ENCODE data around the gene GDPD5.

The GDPD5 gene

DNA sequence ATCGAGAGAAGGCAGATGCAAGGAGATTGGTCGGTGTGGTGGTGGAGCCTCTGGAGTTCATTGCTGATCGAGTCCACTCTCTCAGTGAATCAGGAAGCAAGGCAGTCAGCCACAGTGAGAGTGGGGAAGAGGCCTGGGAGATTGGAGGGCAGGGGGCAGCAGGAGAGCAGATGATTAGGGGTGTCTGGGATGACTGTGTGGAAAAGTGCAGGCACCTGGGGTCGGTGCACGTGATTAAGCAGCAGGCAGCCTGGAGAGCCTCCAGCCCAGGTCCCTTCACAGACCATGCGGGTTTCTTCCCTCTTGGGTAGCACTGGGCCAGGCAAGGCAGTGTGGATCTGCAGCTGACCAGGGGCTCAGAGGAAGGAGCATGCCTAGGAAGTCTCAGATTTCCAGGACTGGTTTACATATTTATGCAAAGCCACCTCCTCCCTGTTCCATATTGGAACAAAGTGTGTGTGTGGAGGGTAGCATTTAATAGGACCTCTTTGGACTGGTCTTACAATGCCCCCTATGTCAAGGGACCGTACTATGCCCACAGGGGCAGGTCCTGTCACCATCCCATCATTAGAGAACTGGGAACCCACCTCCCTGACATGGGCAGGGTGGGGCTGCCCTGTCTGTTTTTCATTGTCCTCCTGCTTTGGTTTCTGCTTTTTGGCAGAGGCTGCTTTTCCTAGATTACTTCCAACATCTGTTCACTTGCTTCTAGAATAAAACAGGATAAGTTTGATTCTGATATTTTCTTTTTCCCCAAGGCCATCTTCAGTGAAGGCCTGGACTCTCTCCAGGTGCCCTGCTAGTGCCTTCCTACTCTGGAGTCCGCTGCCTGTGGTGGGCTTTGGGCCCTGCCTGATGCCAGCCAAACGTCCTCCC lies 14.0 kb upstream of the GDPD5 start:
- Histone ChIP-seq H3K4me1 (ENCODE audit: insufficient read depth, low read length) (no peaks in the 10 kb centered on the region), H3K4me3 (ENCODE audit: low read length) (no peak overlapping the region), H3K27me3 (ENCODE audit: insufficient read depth, low read length) (no peaks in the 10 kb centered on the region), H3K36me3 (ENCODE audit: insufficient read depth, low read depth, low read length) (no peaks in the 10 kb centered on the region), H3K27ac (ENCODE audit: low read length) (no peak overlapping the region), H3K9ac (ENCODE audit: low read depth, low read length) (no peak overlapping the region), H3K9me3 (ENCODE audit: insufficient read depth, low read depth, low read length) (no peaks in the 10 kb centered on the region)

DNA sequence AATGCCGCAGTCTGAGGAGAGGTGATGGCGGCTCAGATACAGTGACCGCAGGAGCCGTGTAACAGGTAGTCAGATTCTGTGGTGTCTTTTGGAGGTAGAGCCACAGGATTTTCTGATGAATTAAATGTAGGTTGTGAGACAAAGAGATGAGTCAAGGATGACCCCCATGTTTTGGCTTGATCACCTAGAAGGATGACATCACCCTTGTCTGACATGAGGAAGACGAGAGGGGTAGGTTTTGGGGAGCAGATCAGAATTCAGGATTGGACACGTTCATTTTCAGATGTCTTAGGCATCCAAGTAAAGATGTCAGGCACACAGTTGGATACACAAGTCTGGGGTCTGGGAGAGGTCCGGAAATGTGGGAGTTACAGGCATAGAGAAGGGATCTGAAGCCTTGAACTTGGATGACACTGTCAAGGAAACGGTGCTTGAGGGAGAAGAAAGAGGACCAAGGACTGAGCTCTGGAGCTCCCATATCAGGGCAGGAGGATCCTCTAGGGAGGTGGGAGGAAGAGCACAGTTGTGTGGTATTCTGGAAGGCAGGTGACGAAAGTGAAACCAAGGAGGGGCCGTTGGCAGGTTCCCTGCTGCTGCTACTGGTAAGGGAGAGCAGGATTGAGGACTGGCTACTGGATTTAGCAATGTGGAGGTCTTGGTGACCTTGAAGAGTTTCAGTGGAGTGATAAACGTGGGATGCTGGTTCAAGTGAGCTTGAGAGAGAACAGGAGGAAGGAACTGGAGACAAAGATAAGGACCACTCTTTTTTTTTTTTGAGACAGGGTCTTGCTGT lies 12.6 kb upstream of the GDPD5 start:
- Histone ChIP-seq H3K4me1 (ENCODE audit: insufficient read depth, low read length) (no peaks in the 10 kb centered on the region), H3K4me3 (ENCODE audit: low read length) (no peak overlapping the region), H3K9ac (ENCODE audit: low read depth, low read length) (no peak overlapping the region), H3K27ac (ENCODE audit: low read length) (no peak overlapping the region), H3K27me3 (ENCODE audit: insufficient read depth, low read length) (no peaks in the 10 kb centered on the region), H3K9me3 (ENCODE audit: insufficient read depth, low read depth, low read length) (no peaks in the 10 kb centered on the region), H3K36me3 (ENCODE audit: insufficient read depth, low read depth, low read length) (no peaks in the 10 kb centered on the region)

DNA sequence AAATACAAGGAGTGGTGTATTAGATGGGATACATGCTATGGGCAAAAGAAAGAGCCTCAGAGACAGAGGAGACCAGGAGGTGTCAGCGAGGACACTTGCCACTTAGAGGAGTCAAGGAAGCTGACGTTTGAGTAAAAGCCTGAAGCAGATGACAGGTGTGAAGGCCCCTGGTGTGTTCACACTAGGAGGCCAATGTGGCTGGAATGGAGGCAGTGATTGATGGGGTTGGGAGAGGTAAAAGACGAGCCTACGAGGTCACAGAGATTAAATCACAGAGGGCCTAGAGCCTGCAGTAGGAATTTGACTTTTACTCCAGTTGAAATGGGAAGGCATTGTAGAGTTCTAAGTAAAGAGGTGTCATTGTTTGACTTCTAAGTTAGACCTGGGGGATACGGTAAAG lies 12.0 kb upstream of the GDPD5 start:
- Histone ChIP-seq H3K27ac (ENCODE audit: low read length) (no peak overlapping the region), H3K27me3 (ENCODE audit: insufficient read depth, low read length) (no peaks in the 10 kb centered on the region), H3K4me1 (ENCODE audit: insufficient read depth, low read length) (no peaks in the 10 kb centered on the region), H3K4me3 (ENCODE audit: low read length) (no peak overlapping the region), H3K36me3 (ENCODE audit: insufficient read depth, low read depth, low read length) (no peaks in the 10 kb centered on the region), H3K9me3 (ENCODE audit: insufficient read depth, low read depth, low read length) (no peaks in the 10 kb centered on the region), H3K9ac (ENCODE audit: low read depth, low read length) (no peak overlapping the region)

DNA sequence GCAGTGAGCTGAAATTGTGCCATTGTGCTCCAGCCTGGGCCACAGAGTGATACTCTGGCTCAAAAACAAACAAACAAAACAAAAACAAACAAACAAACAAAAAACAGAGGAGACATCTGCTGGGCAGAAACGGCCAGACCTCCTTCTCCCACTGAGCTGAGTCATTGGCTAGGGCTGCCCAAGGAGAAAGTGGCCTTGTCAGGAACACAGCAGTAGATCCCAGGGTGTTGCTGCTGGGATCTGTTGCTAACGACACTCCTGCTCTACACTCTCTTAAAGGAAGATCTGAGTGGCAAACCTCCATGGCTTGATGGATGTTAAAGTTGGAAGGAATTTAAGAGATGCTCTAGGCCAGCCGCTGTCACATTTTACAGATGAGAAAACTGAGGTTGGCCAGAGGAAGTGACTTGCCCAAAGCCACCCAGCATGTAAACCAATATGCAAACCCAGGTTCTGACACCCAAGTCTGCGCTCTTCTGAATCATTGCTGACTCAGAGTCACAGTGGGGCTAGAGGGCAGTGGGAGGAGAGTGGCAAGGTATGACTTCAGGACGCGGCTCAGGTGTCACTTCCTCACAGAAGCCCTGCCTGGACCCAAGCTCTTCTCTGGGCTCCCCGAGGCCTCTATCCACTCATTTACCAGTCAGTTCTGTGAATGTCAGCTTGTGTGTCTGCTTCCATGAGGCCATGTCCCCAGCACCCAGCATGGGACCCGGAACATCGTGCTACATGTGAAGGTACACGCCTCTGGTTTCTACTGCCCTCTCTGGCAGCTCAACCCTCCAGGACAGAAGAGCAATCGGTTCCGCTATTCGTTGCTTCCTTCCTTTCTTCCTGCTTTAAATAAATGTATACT lies 11.3 kb upstream of the GDPD5 start:
- H3K4me3 ChIP-seq (ENCODE audit: low read length): no peak overlapping the region
- no peak overlapping the region for H3K9ac ChIP-seq (ENCODE audit: low read depth, low read length)
- H3K27ac ChIP-seq (ENCODE audit: low read length): no peak overlapping the region
- peaks cover 2% of the 10 kb centered on the region; the same call in 1 of the 2 replicates for H3K4me1 ChIP-seq (ENCODE audit: insufficient read depth, low read length)
- H3K36me3 ChIP-seq (ENCODE audit: insufficient read depth, low read depth, low read length): no peaks in the 10 kb centered on the region
- H3K9me3 ChIP-seq (ENCODE audit: insufficient read depth, low read depth, low read length): no peaks in the 10 kb centered on the region
- H3K27me3 ChIP-seq (ENCODE audit: insufficient read depth, low read length): no peaks in the 10 kb centered on the region

DNA sequence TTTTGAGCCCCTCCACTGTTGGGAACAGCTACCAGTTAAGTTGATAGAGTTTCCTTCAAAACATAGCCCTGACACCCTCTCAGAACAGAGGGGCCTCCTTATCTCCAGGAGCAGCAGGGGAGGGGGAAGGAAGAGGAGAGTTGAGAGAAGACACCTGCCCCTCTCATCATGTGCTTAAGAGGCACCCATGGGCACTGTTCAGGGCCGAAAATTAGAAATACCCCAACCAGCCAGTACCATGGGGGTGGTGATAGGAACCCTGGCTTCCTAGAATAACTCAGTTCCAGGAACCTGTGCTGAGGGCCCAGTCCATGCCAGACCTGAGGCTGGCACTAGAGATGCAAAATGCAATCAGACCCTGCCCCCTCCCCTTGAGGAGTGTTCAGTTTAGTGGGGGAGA lies 9.3 kb upstream of the GDPD5 start:
- Histone ChIP-seq H3K36me3 (ENCODE audit: insufficient read depth, low read depth, low read length) (no peaks in the 10 kb centered on the region), H3K4me3 (ENCODE audit: low read length) (no peak overlapping the region), H3K9ac (ENCODE audit: low read depth, low read length) (no peak overlapping the region), H3K4me1 (ENCODE audit: insufficient read depth, low read length) (peaks cover 4% of the 10 kb centered on the region; the same call in 1 of the 2 replicates), H3K27ac (ENCODE audit: low read length) (no peak overlapping the region), H3K27me3 (ENCODE audit: insufficient read depth, low read length) (no peaks in the 10 kb centered on the region), H3K9me3 (ENCODE audit: insufficient read depth, low read depth, low read length) (no peaks in the 10 kb centered on the region)

DNA sequence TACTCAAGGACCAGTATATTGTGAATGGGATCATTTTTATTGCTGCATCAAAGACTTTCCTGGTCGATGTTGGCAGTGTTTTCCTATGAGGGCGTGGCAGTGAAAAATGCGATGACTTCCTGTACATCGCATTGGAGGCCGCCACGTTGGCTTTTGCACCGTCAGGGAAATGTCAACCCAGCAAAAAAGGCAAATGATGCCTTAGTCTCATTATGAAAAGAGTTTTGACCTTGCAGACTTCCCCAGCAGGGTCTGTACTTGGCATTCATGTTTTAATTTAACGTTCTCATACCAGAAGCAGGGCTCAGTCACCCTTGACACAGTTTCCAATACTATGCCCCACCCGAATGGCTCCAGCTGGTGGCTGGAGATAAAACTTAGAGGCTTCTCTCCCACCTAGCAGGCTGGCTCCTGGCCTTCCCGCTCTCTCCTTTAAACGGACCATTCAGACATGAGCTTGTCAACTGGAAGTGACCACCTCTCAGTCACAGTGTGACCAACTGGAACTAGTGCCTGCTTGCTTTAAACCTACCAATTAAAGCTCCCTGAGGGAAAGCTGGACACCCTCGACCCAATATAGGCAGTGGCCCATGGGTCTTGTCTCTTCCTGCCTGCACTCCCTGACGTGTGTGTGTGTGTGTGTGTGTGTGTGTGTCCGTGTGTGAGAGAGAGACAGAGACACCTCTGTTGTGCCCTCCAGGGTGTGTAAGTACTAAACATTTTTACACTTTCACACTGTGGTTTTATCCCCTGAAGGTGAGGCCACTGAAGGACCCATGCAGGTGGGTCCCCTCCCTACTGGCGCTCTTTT lies 8.7 kb upstream of the GDPD5 start:
- H3K4me3 ChIP-seq (ENCODE audit: low read length): no peak overlapping the region

DNA sequence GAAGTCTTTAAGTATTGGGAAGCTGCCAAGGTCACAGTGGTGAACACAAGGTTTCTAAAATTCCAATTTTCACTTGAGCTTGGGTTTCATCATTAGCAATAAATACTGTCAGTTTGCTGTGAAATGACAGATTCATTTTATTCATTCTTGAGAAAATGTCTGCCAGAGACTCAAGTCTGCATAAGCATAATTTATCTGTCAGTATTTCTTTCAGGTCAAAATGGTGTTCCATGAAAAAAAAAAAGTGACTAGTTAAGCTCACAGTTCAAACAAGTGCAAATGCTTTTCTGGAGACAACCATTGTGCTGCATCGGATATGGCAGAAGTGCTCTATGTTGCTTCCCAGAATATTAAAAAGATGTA lies 8.1 kb upstream of the GDPD5 start:
- H3K9ac ChIP-seq (ENCODE audit: low read depth, low read length): no peak overlapping the region
- no peaks in the 10 kb centered on the region for H3K27me3 ChIP-seq (ENCODE audit: insufficient read depth, low read length)
- no peaks in the 10 kb centered on the region for H3K9me3 ChIP-seq (ENCODE audit: insufficient read depth, low read depth, low read length)
- no peaks in the 10 kb centered on the region for H3K36me3 ChIP-seq (ENCODE audit: insufficient read depth, low read depth, low read length)
- no peak overlapping the region for H3K4me3 ChIP-seq (ENCODE audit: low read length)
- peaks cover 4% of the 10 kb centered on the region; the same call in 1 of the 2 replicates for H3K4me1 ChIP-seq (ENCODE audit: insufficient read depth, low read length)
- H3K27ac ChIP-seq (ENCODE audit: low read length): no peak overlapping the region

More for the DNA sequence above, 8.7 kb upstream of the GDPD5 start:
- peaks cover 4% of the 10 kb centered on the region; the same call in 1 of the 2 replicates for H3K4me1 ChIP-seq (ENCODE audit: insufficient read depth, low read length)
- no peak overlapping the region for H3K9ac ChIP-seq (ENCODE audit: low read depth, low read length)
- H3K27ac ChIP-seq (ENCODE audit: low read length): no peak overlapping the region
- H3K36me3 ChIP-seq (ENCODE audit: insufficient read depth, low read depth, low read length): no peaks in the 10 kb centered on the region
- H3K27me3 ChIP-seq (ENCODE audit: insufficient read depth, low read length): no peaks in the 10 kb centered on the region
- H3K9me3 ChIP-seq (ENCODE audit: insufficient read depth, low read depth, low read length): no peaks in the 10 kb centered on the region

DNA sequence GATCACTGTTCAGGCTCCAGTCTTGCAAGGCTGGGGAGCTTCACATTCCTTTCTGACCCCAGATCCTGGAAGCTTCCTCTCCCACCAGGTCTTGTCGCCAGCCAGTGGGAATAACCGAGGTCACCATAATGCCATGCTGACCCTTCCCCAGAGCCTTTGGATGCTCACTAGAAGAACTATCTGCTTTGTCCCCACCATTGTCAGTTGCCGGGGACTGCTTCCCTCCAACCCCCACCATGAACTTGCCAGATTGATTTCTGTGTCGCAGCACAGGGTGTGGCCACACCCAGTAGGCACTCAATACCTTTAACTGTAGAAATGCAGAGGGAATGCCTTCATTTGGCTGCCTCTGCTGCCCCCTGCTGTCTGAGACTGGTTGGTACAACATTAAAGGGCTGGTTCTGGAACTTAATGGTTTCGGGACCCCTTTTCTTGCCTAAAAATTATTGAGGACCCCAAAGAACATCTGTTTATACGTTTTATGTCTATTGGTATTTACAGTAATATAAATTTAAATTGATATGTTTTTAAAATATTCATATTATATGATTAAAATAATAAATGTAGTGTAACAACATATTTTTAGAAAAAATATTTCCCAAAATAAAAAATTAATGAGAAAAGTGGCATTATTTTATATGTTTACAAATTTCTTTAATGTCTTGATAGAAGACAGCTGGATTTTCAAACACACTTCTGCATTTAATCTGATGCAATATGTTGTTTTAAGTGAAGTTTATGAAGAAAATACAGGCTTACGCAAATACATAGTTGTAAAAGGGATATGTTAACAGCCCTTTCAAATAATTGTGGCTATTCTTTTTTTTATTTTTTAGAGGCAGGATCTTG lies 6.7 kb upstream of the GDPD5 start:
- no peak overlapping the region for H3K27ac ChIP-seq (ENCODE audit: low read length)
- H3K9ac ChIP-seq (ENCODE audit: low read depth, low read length): no peak overlapping the region
- H3K9me3 ChIP-seq (ENCODE audit: insufficient read depth, low read depth, low read length): no peaks in the 10 kb centered on the region
- H3K4me3 ChIP-seq (ENCODE audit: low read length): peak overlapping the region; percentile 57
- no peaks in the 10 kb centered on the region for H3K36me3 ChIP-seq (ENCODE audit: insufficient read depth, low read depth, low read length)
- H3K4me1 ChIP-seq (ENCODE audit: insufficient read depth, low read length): peaks cover 4% of the 10 kb centered on the region; the same call in 1 of the 2 replicates
- no peaks in the 10 kb centered on the region for H3K27me3 ChIP-seq (ENCODE audit: insufficient read depth, low read length)

DNA sequence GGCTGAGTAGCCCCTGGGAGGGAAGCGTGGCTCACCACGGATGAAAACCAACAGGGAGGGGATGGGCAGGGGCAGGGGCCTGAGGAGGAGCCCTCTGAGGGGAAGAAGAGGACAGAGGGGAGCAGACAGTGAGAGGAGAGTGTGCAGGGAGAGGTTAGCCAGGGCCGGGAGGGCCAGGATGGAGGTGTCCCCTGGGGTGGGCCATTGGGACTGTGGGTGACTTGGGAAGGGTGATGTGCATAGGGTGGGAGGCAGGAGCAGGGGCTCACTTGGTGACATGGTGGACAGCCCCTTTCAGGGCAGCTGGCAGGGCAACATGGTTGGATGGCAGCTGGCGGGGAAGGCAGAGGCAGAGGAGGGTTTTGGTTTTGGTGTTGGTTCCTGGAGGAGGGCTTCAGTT lies 5.6 kb upstream of the GDPD5 start:
- H3K9ac ChIP-seq (ENCODE audit: low read depth, low read length): no peak overlapping the region
- H3K4me3 ChIP-seq (ENCODE audit: low read length): no peak overlapping the region
- H3K4me1 ChIP-seq (ENCODE audit: insufficient read depth, low read length): peaks cover 4% of the 10 kb centered on the region; the same call in 1 of the 2 replicates
- H3K9me3 ChIP-seq (ENCODE audit: insufficient read depth, low read depth, low read length): no peaks in the 10 kb centered on the region
- peaks cover 9% of the 10 kb centered on the region; the same call in 1 of the 2 replicates for H3K27me3 ChIP-seq (ENCODE audit: insufficient read depth, low read length)
- no peak overlapping the region for H3K27ac ChIP-seq (ENCODE audit: low read length)
- H3K36me3 ChIP-seq (ENCODE audit: insufficient read depth, low read depth, low read length): no peaks in the 10 kb centered on the region

DNA sequence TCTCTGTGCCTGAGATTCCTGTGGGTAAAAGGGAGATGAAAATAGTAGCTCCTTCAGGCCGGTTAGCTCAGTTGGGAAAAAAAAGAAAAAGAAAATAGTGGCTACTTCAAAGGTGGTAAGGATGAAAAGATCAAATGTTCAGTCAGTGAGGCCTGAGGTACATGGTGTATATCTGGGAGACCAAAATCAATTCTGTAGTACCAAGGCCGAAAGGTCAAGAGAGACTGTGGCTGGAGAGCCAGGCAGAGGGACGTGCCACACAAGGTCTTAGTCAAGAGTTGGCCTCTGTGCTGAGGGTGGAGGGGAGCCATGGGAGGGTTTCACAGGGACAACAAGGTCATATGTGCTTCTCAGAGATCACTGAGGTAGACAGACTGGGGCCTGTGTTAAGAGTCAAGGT lies 4.8 kb upstream of the GDPD5 start:
- no peaks in the 10 kb centered on the region for H3K36me3 ChIP-seq (ENCODE audit: insufficient read depth, low read depth, low read length)
- peaks cover 9% of the 10 kb centered on the region; the same call in 1 of the 2 replicates for H3K27me3 ChIP-seq (ENCODE audit: insufficient read depth, low read length)
- H3K9ac ChIP-seq (ENCODE audit: low read depth, low read length): no peak overlapping the region
- no peak overlapping the region for H3K4me3 ChIP-seq (ENCODE audit: low read length)
- no peaks in the 10 kb centered on the region for H3K9me3 ChIP-seq (ENCODE audit: insufficient read depth, low read depth, low read length)
- peaks cover 4% of the 10 kb centered on the region; the same call in 1 of the 2 replicates for H3K4me1 ChIP-seq (ENCODE audit: insufficient read depth, low read length)
- H3K27ac ChIP-seq (ENCODE audit: low read length): no peak overlapping the region

Measured in iPS-20b (cell line).